ENCODE results near the gene TOMM20.
"Not testable (repeated sequence)": the region's sequence is repeated elsewhere in the genome, so short reads cannot be mapped to it uniquely, and the experiment has no call there.

Gene TOMM20

GRCh38 chr1:235128456-235129328 is at the start of gene TOMM20:
Gene TOMM20, minus strand, starts transcription at chr1:235128837. Its CDS starts 122 bp downstream, at chr1:235128715.
- DNase-seq: peak; percentile 92 to 95

- DNase-seq: no peak
These were observed 47.8 kb upstream of the TOMM20 start for GRCh38 chr1:235176486-235176885.

GRCh38 chr1:235169986-235170385 is 41.3 kb upstream of the TOMM20 start:
- no peak for DNase-seq

- no peak for DNase-seq
These were observed 39.7 kb upstream of the TOMM20 start for GRCh38 chr1:235168375-235168774.

GRCh38 chr1:235161685-235162327 is 33.2 kb upstream of the TOMM20 start:
- DNase-seq: no peak

- DNase-seq: peak; percentile 93 to 94
These were observed 32.5 kb upstream of the TOMM20 start, which contains the start of gene RBM34 for GRCh38 chr1:235160957-235161684. Gene RBM34, minus strand, starts transcription at chr1:235161250. Its CDS starts 24 bp downstream, at chr1:235161226.

- DNase-seq: no peak
These were observed 31.8 kb upstream of the TOMM20 start for GRCh38 chr1:235160383-235160956.

GRCh38 chr1:235159930-235160329 is 31.3 kb upstream of the TOMM20 start:
- DNase-seq: not testable (repeated sequence)

GRCh38 chr1:235159284-235159683 is 30.6 kb upstream of the TOMM20 start:
- DNase-seq: not testable (repeated sequence)

- DNase-seq: no peak
These were observed 30.0 kb upstream of the TOMM20 start for GRCh38 chr1:235158680-235159079.

GRCh38 chr1:235157150-235157549 is 28.5 kb upstream of the TOMM20 start:
- no peak for DNase-seq

GRCh38 chr1:235156740-235157139 is 28.1 kb upstream of the TOMM20 start:
- DNase-seq: no peak

- no peak for DNase-seq
These were observed 27.6 kb upstream of the TOMM20 start for GRCh38 chr1:235156265-235156664.

- DNase-seq: no peak
These were observed 23.6 kb upstream of the TOMM20 start for GRCh38 chr1:235152235-235152634.

GRCh38 chr1:235151033-235151432 is 22.4 kb upstream of the TOMM20 start:
- no peak for DNase-seq

- DNase-seq: no peak
These were observed 21.2 kb upstream of the TOMM20 start for GRCh38 chr1:235149824-235150223.

- no peak for DNase-seq
These were observed 18.6 kb upstream of the TOMM20 start for GRCh38 chr1:235147269-235147668.

GRCh38 chr1:235145639-235146038 is 17.0 kb upstream of the TOMM20 start:
- no peak for DNase-seq

- no peak for DNase-seq
These were observed 14.4 kb upstream of the TOMM20 start for GRCh38 chr1:235142991-235143390.

- no peak for DNase-seq
These were observed 10.7 kb upstream of the TOMM20 start for GRCh38 chr1:235139315-235139714.

GRCh38 chr1:235138821-235139220 is 10.2 kb upstream of the TOMM20 start:
- peak; percentile 29 to 34 for DNase-seq

- DNase-seq: no peak
These were observed 7.5 kb upstream of the TOMM20 start for GRCh38 chr1:235136111-235136510.

- no peak for DNase-seq
These were observed 5.5 kb upstream of the TOMM20 start for GRCh38 chr1:235134171-235134570.

All from activated CD4-positive, alpha-beta T cell treated with anti-CD3 and anti-CD28 coated beads, Interleukin-2, amount 50 U/mL, for 48 hours (primary cell).